ENCODE data around the gene HOXA11.

The HOXA11 gene

DNA sequence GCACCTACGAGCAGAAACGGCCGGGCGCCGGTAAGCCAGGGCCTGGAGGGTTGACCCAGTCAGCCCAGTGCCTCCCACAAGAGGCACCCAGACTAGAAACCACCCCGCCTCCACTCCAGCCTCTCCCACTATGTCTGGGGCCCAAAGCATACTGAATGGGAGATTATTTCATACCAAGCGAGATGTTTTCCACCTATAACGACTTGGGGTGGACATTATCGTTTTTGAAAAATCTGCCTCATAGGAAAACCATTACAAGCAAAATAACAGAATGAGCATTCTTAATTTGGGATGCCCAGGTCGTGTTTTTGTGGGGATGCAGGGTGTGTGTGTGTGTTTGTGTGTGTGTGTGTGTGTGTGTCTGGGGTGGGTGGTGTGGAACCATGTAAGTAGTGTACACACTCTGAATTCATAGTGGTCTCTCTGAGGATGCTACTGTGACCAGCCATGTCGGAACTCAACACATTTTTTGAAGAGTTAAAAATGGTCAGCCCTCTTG, 39.1 kb downstream of the HOXA11 start:
- Histone ChIP-seq H3K9ac (ENCODE audit: low read length) (no peak overlapping the region), H3K9me3 (ENCODE audit: low read length) (no peaks in the 10 kb centered on the region), H4K20me1 (ENCODE audit: insufficient read depth, low read length) (no peaks in the 10 kb centered on the region), H3K4me3 (ENCODE audit: low read depth, low read length, poor library complexity, severe bottlenecking) (no peak overlapping the region), H3K36me3 (ENCODE audit: insufficient read depth, low read length) (no peaks in the 10 kb centered on the region), H3K4me2 (ENCODE audit: low read length) (no peak overlapping the region; the same call in 1 of the 2 replicates), H3K27ac (ENCODE audit: low read depth, low read length, poor library complexity, severe bottlenecking) (no peak overlapping the region), H3K9me2 (ENCODE audit: low read depth, low read length) (no peaks in the 10 kb centered on the region), H3K4me1 (ENCODE audit: insufficient read depth, low read length, severe bottlenecking) (peaks cover 59% of the 10 kb centered on the region), H3K27me3 (ENCODE audit: insufficient read depth, low read length) (peaks cover 16% of the 10 kb centered on the region; the same call in 1 of the 2 replicates), H3F3A (ENCODE audit: insufficient read depth, low read length) (no peaks in the 10 kb centered on the region), H3K79me2 (ENCODE audit: insufficient read depth, low read length) (no peaks in the 10 kb centered on the region), H2AFZ (ENCODE audit: low read length) (no peak overlapping the region)
- no peak for TF ChIP-seq EZH2 (IDR thresholded peaks at IDR 0.05; ENCODE audit: borderline replicate concordance, low read length)
- TF ChIP-seq, protein P1, sequence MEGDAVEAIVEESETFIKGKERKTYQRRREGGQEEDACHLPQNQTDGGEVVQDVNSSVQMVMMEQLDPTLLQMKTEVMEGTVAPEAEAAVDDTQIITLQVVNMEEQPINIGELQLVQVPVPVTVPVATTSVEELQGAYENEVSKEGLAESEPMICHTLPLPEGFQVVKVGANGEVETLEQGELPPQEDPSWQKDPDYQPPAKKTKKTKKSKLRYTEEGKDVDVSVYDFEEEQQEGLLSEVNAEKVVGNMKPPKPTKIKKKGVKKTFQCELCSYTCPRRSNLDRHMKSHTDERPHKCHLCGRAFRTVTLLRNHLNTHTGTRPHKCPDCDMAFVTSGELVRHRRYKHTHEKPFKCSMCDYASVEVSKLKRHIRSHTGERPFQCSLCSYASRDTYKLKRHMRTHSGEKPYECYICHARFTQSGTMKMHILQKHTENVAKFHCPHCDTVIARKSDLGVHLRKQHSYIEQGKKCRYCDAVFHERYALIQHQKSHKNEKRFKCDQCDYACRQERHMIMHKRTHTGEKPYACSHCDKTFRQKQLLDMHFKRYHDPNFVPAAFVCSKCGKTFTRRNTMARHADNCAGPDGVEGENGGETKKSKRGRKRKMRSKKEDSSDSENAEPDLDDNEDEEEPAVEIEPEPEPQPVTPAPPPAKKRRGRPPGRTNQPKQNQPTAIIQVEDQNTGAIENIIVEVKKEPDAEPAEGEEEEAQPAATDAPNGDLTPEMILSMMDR (IDR thresholded peaks at IDR 0.05; ENCODE audit: low read length) = no peak

DNA sequence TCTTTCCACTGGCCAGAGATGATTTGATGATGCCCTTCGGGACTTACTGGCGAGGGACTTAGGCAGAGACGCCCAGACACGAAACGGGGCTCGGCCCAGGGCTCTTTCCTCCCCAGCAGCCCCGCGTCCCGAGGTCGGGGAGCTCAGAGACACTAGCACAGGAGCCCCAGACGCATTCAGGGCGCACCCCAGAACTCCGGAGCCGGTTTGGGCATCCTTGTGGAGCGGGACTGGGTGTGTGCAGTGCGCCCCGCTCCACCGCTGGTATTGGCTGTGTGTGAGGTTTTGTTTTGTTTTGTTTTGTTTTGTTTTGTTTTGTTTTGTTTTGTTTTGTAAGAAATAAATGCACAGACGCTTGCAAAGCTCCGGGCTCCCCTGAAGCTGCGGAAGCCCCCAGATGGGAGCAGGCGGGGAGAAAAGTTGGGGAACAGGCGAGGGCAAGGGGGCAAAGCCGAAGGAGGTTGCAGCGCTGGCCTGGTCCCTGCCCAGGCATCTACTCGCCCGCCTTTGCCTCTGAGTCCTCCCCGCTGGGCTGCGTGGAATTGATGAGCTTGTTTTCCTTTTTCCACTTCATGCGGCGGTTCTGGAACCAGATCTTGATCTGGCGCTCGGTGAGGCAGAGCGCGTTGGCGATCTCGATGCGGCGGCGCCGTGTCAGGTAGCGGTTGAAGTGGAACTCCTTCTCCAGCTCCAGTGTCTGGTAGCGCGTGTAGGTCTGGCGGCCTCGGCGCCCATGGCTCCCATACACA, 39.7 kb downstream of the HOXA11 start:
- Histone ChIP-seq H3K4me1 (ENCODE audit: insufficient read depth, low read length, severe bottlenecking) (peaks cover 55% of the 10 kb centered on the region), H3K9me3 (ENCODE audit: low read length) (no peaks in the 10 kb centered on the region), H3K27ac (ENCODE audit: low read depth, low read length, poor library complexity, severe bottlenecking) (no peak overlapping the region), H4K20me1 (ENCODE audit: insufficient read depth, low read length) (no peaks in the 10 kb centered on the region), H3K4me2 (ENCODE audit: low read length) (no peak overlapping the region; the same call in 1 of the 2 replicates), H3K36me3 (ENCODE audit: insufficient read depth, low read length) (no peaks in the 10 kb centered on the region), H3K4me3 (ENCODE audit: low read depth, low read length, poor library complexity, severe bottlenecking) (no peak overlapping the region), H2AFZ (ENCODE audit: low read length) (no peak overlapping the region), H3K9ac (ENCODE audit: low read length) (no peak overlapping the region), H3K9me2 (ENCODE audit: low read depth, low read length) (no peaks in the 10 kb centered on the region), H3K27me3 (ENCODE audit: insufficient read depth, low read length) (peaks cover 16% of the 10 kb centered on the region; the same call in 1 of the 2 replicates), H3K79me2 (ENCODE audit: insufficient read depth, low read length) (no peaks in the 10 kb centered on the region), H3F3A (ENCODE audit: insufficient read depth, low read length) (no peaks in the 10 kb centered on the region)
- TF ChIP-seq, protein P1 (IDR thresholded peaks at IDR 0.05; ENCODE audit: low read length) = no peak
- no peak for TF ChIP-seq EZH2 (IDR thresholded peaks at IDR 0.05; ENCODE audit: borderline replicate concordance, low read length)

DNA sequence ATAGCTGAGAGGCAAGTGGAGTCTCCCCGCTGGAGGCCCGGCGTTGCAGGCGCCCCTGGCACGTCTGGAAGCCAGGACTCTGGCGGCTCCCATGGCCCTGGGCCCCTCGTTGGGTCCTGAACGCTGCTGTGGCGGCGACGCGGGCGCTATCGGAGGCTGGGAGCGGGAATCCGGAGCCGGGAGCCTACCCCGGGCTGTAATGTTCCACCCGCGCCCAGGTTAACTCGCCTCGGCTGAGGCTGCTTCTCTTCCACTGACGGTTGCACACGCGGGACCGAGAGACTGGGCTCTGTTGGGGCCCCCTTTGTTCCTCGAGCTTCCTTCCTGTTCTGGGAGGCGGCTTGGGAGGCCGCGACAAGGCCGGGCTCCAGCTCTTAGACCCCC, 40.3 kb downstream of the HOXA11 start:
- no peak overlapping the region for H3K4me3 ChIP-seq (ENCODE audit: low read depth, low read length, poor library complexity, severe bottlenecking)

More for the DNA sequence above, 40.3 kb downstream of the HOXA11 start:
- Histone ChIP-seq H3K9me2 (ENCODE audit: low read depth, low read length) (no peaks in the 10 kb centered on the region), H3F3A (ENCODE audit: insufficient read depth, low read length) (no peaks in the 10 kb centered on the region), H3K36me3 (ENCODE audit: insufficient read depth, low read length) (no peaks in the 10 kb centered on the region), H3K27ac (ENCODE audit: low read depth, low read length, poor library complexity, severe bottlenecking) (no peak overlapping the region), H3K9ac (ENCODE audit: low read length) (no peak overlapping the region), H3K9me3 (ENCODE audit: low read length) (no peaks in the 10 kb centered on the region), H3K27me3 (ENCODE audit: insufficient read depth, low read length) (peaks cover 16% of the 10 kb centered on the region; the same call in 1 of the 2 replicates), H3K79me2 (ENCODE audit: insufficient read depth, low read length) (no peaks in the 10 kb centered on the region), H3K4me2 (ENCODE audit: low read length) (no peak overlapping the region), H4K20me1 (ENCODE audit: insufficient read depth, low read length) (no peaks in the 10 kb centered on the region), H3K4me1 (ENCODE audit: insufficient read depth, low read length, severe bottlenecking) (peaks cover 49% of the 10 kb centered on the region), H2AFZ (ENCODE audit: low read length) (no peak overlapping the region)
- TF ChIP-seq, protein P1 (IDR thresholded peaks at IDR 0.05; ENCODE audit: low read length) = no peak
- no peak for TF ChIP-seq EZH2 (IDR thresholded peaks at IDR 0.05; ENCODE audit: borderline replicate concordance, low read length)

Data from OCI-LY1 (cell line).